Measurements from ENCODE around the gene KIF1B.

Gene KIF1B

GRCh38 chr1:10283318-10283984 lies 73.1 kb downstream of the KIF1B start:
- no peak for DNase-seq (ENCODE audit: low read depth in 2 of 2)

DNA sequence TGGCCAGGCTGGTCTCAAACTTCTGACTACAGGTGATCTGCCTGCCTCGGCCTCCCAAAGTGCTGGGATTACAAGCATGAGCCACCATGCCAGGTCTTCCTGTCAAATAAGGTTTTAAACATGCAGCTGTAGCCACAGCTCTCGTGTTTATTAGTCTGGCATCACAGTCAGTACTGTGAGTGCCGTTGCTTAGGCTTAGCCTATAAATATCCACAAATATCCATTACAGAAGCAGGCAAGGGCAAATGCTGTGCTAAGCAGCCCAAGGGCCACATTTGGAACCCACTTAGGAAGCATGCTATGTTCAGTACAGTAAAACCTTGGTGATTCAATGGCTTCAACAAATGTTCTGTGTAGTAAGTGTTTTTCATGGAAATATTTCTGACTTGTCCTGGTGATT lies 75.9 kb downstream of the KIF1B start:
- DNase-seq (ENCODE audit: low read depth in 2 of 2), result no peak

GRCh38 chr1:10287023-10287645 lies 76.8 kb downstream of the KIF1B start:
- no peak for DNase-seq (ENCODE audit: low read depth in 2 of 2)

DNA sequence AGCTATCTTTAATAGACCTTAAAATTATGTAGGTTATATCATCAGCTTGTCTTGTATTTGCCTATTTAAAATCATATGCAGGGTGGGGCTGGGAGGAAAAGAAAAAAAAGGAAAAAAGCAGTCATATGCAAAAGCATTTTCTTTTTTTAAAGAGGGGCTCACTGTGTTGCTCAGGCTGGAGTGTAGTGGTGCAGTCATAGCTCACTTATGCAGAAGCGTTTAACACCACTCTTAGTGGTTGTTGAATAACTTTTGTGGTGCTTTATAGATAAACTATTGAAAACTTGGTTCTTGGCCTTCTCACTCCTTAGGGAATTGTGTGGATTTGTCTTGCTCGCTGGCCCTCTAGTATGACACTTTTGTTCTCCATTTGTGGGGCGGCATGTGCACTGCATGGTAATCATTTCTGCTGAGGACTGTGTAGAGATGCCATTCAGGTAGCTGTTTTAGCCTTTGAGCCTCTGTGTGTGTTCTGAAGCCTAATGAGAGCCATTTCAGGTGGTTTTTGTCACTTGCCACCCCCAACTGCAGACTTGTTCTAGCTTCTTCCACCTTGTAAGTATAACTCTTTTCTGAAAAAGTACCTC lies 77.8 kb downstream of the KIF1B start:
- no peak for DNase-seq (ENCODE audit: low read depth in 2 of 2)

DNA sequence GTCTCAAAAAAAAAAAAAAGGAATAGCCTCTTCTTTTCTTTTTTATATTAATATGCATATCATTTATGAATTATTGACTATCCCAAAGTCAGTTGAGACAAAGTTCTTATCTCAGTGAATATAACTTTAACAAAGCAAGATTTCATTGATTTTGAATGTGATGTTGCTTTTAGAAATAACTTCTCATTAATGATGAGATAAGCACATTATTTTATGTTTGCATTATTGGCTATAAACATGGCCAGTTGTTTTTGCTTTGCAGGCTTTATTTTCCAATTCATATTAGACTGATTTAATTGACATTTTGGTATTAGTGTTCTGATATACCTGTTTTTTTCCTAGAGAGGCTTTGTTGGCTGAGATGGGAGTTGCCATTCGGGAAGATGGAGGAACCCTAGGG lies 81.3 kb downstream of the KIF1B start:
- no peak for DNase-seq (ENCODE audit: low read depth in 2 of 2)

GRCh38 chr1:10292188-10292587 lies 81.8 kb downstream of the KIF1B start:
- DNase-seq (ENCODE audit: low read depth in 2 of 2), result no peak

DNA sequence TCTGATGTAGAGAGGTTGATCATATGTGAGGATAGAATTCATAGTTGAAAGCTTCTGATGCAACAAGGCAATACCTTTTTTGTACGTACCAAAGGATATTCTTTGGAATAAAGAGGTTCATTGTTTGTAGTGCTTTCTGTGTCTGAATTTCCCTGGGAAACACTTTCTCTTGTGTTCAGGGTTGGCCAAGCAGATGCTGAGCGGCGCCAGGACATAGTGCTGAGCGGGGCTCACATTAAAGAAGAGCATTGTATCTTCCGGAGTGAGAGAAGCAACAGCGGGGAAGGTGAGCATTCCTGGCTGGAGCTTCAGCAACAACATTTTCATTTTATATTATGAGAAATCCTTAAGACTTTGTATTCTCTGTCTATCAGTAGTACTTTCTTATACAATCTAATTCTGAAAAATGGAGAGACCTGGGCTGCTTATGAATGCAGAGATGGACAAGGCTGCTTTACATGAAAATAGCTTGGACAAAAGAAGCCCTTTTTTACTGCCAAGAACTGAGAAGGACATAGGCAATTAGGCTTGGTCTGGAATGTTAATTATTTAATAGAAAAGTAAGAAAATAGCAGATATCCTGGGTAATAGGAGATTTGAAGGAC lies 85.2 kb downstream of the KIF1B start:
- no peak for DNase-seq (ENCODE audit: low read depth in 2 of 2)

DNA sequence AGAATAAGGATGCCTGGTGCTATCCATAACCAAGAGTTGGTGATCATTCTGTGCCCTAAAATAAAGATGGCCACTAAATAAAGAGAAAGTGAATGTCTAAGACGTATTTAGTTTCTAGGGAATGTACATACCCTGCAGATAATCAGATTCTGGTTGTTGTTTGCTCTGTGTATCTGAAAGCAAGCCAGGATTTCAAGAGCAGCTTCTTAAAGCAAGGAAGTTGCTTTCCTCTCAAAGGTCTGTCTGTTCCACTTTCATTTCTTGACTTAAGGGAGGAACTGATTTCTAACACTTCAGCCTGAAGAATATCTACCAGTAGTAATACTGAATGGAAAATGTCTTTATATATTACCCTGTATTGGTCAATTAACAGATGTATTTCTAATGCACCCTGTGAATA lies 88.8 kb downstream of the KIF1B start:
- DNase-seq (ENCODE audit: low read depth in 2 of 2), result no peak

- DNase-seq (ENCODE audit: low read depth in 2 of 2), result no peak
These were observed 92.0 kb downstream of the KIF1B start for GRCh38 chr1:10302416-10302815.

DNA sequence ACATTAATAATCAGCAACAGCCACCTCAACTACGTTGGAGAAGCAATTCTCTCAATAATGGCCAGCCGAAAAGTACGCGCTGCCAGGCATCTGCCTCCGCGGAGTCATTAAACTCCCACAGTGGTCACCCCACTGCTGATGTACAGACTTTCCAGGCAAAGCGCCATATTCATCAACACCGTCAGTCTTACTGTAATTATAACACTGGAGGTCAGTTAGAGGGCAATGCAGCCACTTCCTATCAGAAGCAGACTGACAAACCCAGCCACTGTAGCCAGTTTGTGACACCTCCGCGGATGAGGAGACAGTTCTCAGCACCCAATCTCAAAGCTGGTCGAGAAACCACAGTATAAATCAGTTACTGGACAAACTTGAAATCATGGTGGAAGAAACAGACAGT lies 93.9 kb downstream of the KIF1B start:
- DNase-seq (ENCODE audit: low read depth in 2 of 2), result no peak

GRCh38 chr1:10306435-10306834 lies 96.1 kb downstream of the KIF1B start:
- no peak for DNase-seq (ENCODE audit: low read depth in 2 of 2)

DNA sequence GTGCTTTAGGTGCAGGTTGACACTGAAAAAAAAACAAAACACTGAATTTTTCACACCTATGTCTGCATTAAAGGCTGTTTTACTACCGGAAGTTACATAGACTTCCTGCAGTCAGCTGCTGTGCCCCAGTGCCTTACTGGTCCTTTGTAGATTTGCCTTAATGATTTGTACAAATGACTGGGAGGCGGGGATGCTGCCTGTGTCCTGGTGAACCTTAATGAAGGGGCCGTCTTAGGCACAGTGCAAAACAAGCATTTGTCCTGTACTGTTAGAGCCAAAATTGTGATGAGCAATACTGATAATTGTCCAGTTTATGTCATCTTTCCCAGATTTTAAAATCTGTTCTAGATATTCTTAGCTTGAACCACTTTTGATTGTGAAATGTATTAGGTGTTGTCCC lies 97.6 kb downstream of the KIF1B start:
- DNase-seq (ENCODE audit: low read depth in 2 of 2), result no peak

DNA sequence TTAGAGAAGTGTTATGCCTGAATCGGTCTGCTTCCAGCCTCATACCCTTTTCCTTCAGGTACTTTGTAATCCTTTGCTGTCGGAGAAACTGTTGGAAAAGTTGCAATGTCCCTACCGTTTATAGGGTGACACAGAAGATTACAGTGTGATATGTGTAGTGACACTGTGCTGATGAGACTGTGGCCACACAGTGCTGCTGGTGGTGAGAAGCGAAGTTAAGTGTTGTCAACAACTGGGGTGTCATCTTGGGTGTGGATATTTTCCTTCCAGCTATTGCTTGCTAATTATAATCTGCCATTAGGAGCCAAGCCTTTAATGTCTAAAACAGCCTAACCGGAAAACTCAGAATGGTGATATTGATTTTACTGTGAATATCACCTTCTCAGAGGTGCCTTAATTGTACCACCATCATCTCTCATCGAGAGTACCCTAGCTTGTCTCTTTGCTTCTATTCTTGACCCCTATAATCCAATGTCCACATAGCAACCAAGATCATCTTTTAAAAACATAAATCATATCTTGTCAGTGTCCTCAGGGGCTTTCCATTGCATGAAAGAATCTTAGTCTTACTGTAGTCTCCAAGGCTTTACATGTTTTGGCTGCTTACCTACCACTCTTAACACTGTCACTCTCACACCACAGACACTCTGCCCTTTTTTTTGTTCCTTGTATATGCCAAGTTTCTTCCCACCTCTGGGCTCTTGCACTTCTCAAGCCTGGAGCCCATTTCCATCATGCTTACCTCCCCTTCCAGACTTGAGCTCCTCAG lies 99.1 kb downstream of the KIF1B start:
- DNase-seq (ENCODE audit: low read depth in 2 of 2), result no peak

GRCh38 chr1:10316752-10317151 lies 106.4 kb downstream of the KIF1B start:
- DNase-seq (ENCODE audit: low read depth in 2 of 2), result no peak

DNA sequence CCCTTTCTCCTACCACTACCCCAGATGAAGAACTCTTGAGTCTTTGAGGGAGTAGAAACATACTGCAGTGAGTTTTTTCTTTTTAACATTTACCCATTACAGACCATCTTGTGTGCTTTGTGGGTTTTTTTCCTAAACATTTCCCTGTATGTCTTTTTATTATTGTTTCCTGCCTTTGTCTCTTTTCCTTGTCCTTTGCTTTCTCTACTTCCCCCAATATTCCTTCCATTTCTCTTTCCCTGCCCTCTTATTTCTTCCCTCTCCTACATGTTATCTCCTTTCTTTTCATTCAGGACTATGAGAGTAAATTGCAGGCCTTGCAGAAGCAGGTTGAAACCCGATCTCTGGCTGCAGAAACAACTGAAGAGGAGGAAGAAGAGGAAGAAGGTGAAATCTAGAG lies 109.4 kb downstream of the KIF1B start:
- DNase-seq (ENCODE audit: low read depth in 2 of 2), result no peak

DNA sequence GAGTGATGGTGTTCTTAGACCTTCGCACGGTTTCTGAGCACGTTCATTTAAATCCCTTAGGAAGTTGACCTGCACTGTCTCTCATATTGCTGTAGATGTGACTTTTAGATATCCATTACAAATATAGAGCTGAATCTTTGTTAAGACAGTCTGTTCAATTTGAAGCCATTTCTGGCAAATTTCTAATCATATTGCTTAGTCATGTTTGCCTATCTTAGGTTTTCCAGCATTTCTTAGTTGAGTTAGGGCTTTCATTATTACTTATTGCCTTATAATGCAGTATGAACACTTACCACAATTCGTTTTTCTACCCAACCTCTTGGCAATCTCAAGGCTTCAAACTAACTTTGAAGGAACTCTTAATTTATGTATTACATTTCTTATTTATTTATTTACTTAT lies 110.0 kb downstream of the KIF1B start:
- no peak for DNase-seq (ENCODE audit: low read depth in 2 of 2)

DNA sequence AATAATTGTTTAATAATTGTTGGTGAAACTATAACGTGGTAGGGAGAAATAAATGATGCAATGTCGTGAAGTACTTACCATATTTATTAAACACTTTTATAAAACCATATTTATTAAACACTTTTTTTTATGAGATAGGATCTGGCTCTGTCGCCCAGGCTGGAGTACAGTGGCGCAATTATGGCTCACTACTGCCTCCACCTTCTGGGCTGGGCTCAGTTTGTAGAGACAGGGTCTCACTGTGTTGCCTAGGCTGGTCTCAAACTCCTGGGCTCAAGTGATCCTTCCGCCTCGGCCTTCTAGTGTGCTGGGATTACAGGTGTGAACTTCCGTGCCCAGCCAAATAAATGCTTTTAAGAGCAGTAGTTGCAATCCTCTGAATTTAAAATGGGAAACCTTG lies 112.5 kb downstream of the KIF1B start:
- no peak for DNase-seq (ENCODE audit: low read depth in 2 of 2)

DNA sequence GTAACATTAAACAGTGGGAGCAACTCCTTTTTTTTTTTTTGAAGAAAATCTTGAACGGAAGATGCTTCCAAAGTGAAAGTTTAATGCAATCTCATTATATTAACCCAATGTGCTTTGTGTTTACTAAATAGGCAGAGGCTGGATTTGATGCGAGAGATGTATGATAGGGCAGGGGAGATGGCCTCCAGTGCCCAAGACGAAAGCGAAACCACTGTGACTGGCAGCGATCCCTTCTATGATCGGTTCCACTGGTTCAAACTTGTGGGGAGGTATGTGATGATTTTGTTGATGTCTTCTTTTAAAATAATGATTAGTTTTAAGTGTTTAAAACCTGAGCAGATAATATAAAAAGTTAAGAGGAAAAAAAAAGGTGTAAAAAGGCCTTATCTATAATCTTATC lies 114.3 kb downstream of the KIF1B start:
- DNase-seq (ENCODE audit: low read depth in 2 of 2), result no peak

DNA sequence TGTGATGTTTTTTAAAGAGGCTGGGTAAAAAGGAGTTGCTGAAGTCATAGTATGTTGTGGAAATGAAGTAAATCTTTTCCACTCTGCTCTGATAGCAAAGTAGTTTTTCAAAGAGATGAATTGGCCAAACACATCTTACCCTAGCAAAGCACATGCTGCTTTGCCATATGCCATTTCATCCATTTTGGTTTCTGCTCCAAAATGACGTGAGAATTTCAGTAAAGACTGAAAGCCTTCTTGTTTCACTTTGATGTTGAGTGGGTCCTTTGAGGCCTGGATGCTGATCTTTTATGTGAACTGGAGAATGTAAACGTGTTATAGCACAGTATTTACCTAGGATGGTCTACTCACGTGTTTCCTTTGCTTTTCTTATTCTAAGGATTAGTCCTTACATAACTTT lies 115.2 kb downstream of the KIF1B start:
- no peak for DNase-seq (ENCODE audit: low read depth in 2 of 2)

DNA sequence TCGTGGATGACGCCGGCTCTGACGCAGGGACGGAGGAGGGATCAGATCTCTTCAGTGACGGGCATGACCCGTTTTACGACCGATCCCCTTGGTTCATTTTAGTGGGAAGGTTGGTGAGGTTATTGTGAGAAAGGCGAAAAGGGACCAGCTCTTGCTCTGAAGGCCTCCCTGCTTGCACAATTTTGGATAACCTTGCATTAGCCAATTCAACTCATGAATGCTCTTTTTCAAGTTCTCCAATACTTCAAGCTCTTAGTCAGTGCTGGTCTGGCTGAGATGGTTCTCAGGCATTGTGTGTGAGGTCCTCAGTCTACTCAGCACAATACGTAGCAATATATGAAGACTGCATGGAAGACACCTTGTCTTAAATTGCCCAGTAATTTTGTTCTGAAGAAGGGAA lies 115.9 kb downstream of the KIF1B start:
- no peak for DNase-seq (ENCODE audit: low read depth in 2 of 2)

DNA sequence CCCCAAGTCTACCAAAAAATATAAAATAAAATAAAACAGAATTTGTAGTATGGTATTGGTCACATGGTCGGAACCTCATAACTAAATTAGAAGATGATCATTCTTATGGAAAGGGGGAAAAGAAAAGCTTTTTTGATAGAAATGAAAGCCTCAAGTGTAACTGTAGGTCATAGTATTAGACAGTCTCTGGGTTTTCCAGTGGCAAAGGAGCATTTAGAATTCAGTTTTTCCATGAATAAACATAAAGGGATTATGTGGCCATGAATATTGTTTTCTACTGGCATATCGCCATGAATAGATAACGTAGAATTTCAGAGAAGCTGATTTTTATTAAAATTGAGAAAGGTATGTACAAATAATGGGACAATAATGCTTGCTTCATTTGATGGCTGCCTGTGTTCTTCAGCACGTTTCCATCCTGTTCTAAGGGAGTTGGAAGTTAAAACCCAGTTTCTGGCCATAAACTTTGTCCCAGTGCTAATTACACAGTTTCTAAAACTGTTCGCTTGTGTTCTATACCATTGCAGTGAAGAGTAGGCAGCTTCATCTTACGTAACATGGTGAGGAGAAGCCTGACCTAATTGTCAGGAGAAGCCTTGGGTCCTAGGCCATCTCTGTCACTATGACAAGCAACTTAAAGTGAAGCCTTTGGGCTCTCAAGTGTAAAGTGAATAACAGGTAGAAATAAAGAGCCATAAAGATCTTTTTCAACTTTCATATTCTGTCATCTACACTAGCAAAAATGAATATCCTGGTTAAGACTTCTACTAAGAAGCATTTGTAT lies 118.0 kb downstream of the KIF1B start:
- DNase-seq (ENCODE audit: low read depth in 2 of 2), result no peak

- no peak for DNase-seq (ENCODE audit: low read depth in 2 of 2)
These were observed 127.1 kb downstream of the KIF1B start for GRCh38 chr1:10337436-10337835.

Measured in stimulated activated CD4-positive, alpha-beta T cell treated with anti-CD3 and anti-CD28 coated beads, Interleukin-1b, Interleukin-23, amount 100 ng/mL, for 1 hour (primary cell).